BE2C (cell line): Measurements from ENCODE around the gene PAX5.

Experiments
- DNase-seq: peaks from one replicate; pipeline ENCODE4 v3.0.0-alpha.2; 2020
- H3K27me3 ChIP-seq: fragments of 250-450 bp; sonication (Bioruptor Pico); 2 replicates; pipeline ENCODE4 v1.5.1; 2020; ENCODE audit warnings: mild to moderate bottlenecking
- H3K36me3 ChIP-seq: fragments of 250-450 bp; sonication (Bioruptor Pico); 2 replicates; pipeline ENCODE4 v1.5.1; 2020; ENCODE audit warnings: mild to moderate bottlenecking
- H3K4me1 ChIP-seq: fragments of 250-450 bp; sonication (Bioruptor Pico); 2 replicates; pipeline ENCODE4 v1.5.1; 2020
- H3K4me3 ChIP-seq: 2 replicates; pipeline ENCODE4 v1.5.1; 2011; ENCODE audit warnings: low read depth, low read length
- H3K9me3 ChIP-seq: fragments of 250-450 bp; sonication (Bioruptor Pico); 2 replicates; pipeline ENCODE4 v1.5.1; 2020
- CTCF ChIP-seq: IDR thresholded peaks from 2 replicates; pipeline ENCODE4 v1.5.1; 2012; ENCODE audit warnings: mild to moderate bottlenecking, low read depth, low read length

PAX5 gene

GRCh38 chr9:36987409-36987808, 46.7 kb downstream of the PAX5 start:
- DNase-seq = no peak
- Histone ChIP-seq H3K36me3 (peaks cover 39% of the 10 kb centered on the region), H3K27me3 (no peaks in the 10 kb centered on the region), H3K9me3 (no peaks in the 10 kb centered on the region), H3K4me1 (no peaks in the 10 kb centered on the region), H3K4me3 (no peak overlapping the region)
- TF ChIP-seq CTCF = no peak

GRCh38 chr9:36986468-36987408, 47.3 kb downstream of the PAX5 start:
- no peaks in the 10 kb centered on the region for H3K27me3 ChIP-seq
- H3K4me3 ChIP-seq = no peak overlapping the region
- H3K4me1 ChIP-seq = no peaks in the 10 kb centered on the region
- H3K36me3 ChIP-seq = peaks cover 39% of the 10 kb centered on the region
- no peak for TF ChIP-seq CTCF
- H3K9me3 ChIP-seq = no peaks in the 10 kb centered on the region
- DNase-seq = no peak

DNA sequence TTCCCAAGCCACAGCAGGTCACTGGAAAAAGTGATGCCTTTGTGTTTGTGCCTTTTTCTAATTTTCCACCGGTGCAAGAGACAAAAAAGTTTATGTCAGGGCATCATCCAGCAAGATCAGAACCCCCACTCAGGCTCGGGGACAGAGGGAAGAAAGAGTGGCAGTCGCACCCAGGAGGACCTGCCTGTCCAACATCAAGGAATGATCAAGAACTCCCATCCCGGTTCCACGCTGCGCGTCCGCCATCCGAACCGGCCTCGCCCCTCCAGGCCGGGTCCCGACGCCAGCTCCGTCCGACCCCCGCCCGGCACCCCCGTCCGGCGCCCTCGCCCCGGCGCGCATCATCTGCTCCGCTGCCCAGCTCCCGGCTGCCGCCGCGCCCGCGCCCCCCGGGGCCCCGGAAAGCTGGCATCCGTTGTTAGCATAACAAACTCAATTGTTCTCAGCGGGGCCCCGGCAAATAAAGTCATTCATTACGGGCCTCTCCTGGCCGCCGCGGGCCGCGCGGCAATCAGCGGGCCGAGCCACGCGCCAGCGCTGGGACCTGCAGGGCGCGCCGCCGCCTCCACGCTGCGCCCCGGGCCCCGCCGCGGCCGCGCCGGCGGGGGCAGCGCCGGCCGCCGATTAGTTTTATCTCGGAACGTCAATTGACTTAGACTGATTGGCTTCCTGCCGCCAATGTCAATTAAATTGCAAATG, 48.1 kb downstream of the PAX5 start:
- Histone ChIP-seq H3K4me1 (peaks cover 1% of the 10 kb centered on the region), H3K9me3 (no peaks in the 10 kb centered on the region), H3K36me3 (peaks cover 35% of the 10 kb centered on the region), H3K27me3 (no peaks in the 10 kb centered on the region), H3K4me3 (no peak overlapping the region)
- DNase-seq = no peak
- no peak for TF ChIP-seq CTCF

DNA sequence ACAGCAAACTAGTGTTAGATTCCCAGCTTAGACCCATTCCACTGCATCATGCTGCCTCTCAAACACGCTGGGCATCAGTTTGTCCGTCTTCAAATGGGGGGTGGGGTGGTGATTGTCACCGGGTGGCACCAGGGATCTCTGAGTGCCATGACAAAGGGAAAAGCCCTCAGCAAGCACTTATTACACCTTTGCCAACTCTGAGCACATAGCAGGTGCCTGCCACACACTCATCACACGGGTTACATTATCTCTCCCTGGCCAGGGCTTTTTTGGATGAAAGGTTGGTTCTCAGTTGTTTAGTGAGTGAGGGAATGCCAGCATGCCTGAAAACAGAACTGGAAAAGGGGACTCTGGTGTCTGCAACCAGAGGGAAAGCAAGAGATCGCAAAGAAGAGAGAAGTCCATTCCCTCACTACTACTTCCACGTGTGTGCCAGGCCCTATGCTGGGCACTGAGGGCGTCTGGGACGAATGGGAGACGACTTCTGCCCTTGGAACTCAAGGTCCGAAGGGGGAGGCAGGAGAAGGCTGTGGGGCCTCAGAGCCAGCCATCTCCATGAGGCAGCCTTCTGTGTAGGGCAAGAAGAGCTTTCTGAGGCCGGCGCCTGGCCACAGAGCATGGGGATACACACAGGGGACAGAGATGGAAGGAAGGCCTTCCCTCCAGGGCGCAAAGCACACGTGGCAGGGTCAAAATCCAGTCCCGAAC, 48.9 kb downstream of the PAX5 start:
- no peaks in the 10 kb centered on the region for H3K9me3 ChIP-seq
- H3K36me3 ChIP-seq = peaks cover 32% of the 10 kb centered on the region
- peaks cover 8% of the 10 kb centered on the region for H3K4me1 ChIP-seq
- no peak for TF ChIP-seq CTCF
- no peak for DNase-seq
- H3K4me3 ChIP-seq = no peak overlapping the region
- no peaks in the 10 kb centered on the region for H3K27me3 ChIP-seq

DNA sequence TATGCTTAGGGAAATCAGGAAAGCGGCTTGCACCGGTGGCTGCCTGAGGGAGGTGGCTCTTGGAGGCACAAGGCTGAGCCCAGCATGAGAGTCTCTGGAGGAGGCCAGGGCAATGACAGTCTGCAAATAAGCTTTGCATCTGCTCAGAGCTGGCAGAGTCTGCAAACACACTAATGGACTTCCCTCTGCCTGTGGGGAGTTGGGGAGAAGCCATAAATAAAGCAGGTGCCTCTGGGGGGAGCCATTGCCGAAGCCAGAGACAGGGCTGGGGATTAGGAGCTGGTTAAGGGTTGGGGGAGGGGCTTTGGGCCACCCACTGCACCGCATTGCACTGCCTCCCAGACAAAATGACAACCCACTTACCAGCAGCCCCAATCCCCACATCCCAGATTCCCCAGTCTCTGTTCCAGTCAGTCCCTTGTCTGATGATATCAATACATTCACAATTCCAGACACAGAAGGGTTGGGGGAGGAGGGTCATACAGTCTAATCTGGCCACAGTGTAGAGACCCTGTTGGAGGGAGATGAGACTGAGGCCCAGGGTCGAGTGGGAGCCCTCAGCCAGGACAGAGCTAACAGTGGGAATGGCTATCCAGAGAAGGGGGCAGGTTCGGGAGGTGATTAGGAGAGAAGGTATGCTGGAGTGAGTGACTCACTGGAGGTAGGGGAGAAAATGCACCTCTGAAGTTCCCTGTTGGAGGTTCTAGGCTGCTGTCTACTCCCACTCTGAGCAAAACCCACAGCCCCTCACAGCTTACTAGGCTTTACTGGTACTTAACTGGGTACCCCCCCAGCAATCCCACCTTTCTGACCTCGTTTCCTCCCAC, 53.7 kb downstream of the PAX5 start:
- peaks cover 18% of the 10 kb centered on the region for H3K4me1 ChIP-seq
- no peaks in the 10 kb centered on the region for H3K9me3 ChIP-seq
- H3K4me3 ChIP-seq = no peak overlapping the region
- peaks cover 6% of the 10 kb centered on the region for H3K36me3 ChIP-seq
- TF ChIP-seq CTCF = peak; percentile 49
- peak; percentile 83 for DNase-seq
- no peaks in the 10 kb centered on the region for H3K27me3 ChIP-seq
